K562 (cell line): ENCODE measurements around the gene INSYN2B. TPM values are rescaled to one million over a fixed set of nuclear protein-coding genes. Genes with fewer than 3 reads are reported as not detected.

Experiments used
- ATAC-seq: fragments of 200-7000 bp; cut with Tn5 transposase; 3 replicates; pipeline ENCODE4 v1.9.1; 2020; ENCODE audit warnings: moderate library complexity
- BruUV-seq: library from RNA; stranded (reverse); fragments of 400-500 nt; replicated peaks from 2 replicates; lab custom pipeline; 2021; lab: Mats Ljungman, UMichigan
- CTCF ChIA-PET: fragments of 300-600 bp; formaldehyde crosslinking; extraction: SDS; loops from one replicate; lab custom pipeline; 2021; ENCODE audit warnings: low intra/inter-chr PET ratio; lab: Yijun Ruan, JAX
- POLR2A ChIA-PET: fragments of 300-600, 350-650 bp; sonication (Branson Sonifier 250); formaldehyde crosslinking; extraction: SDS; loops from one replicate; lab custom pipeline; 2021; ENCODE audit warnings: antibody characterized with exemption, inconsistent platforms; lab: Yijun Ruan, JAX
- DNase-seq, 4 experiments: peaks; one replicate each; pipeline versions ENCODE4 v3.0.0 to v3.0.0-alpha.2; 2011 to 2018; ENCODE audit warnings: low spot score in 3 of 4, mixed read lengths in 3 of 4; ENCODE audit errors: extremely low read depth in 1 of 4
- FAIRE-seq: peaks from 2 replicates; lab custom pipeline; 2011; peaks lifted over from hg19 to GRCh38; lab: Jason Lieb, UNC
- H2AFZ ChIP-seq: 2 replicates; pipeline ENCODE4 v1.6.0; 2011; ENCODE audit warnings: low read depth, low read length, control low read depth, inconsistent platforms
- H3K27ac ChIP-seq: fragments of 200-600 bp; 3 replicates; pipeline ENCODE4 v1.8.0; 2011; ENCODE audit warnings: low read depth, mild to moderate bottlenecking, control low read depth, inconsistent platforms, low read length, moderate library complexity, mixed read lengths; ENCODE audit errors: extremely low read depth
- H3K27me3 ChIP-seq, 2 experiments: fragments of 300-600 bp in 1 of 2; 2 replicates in 1 of 2; 3 replicates in 1 of 2; pipeline versions ENCODE4 v1.6.0 to v1.8.0; 2011; ENCODE audit warnings: inconsistent platforms in 2 of 2, low read length in 2 of 2, mild to moderate bottlenecking in 1 of 2, mixed read lengths in 1 of 2, moderate library complexity in 1 of 2; ENCODE audit not compliant: control insufficient read depth in 2 of 2, insufficient read depth in 2 of 2
- H3K36me3 ChIP-seq: fragments of 300-600 bp; 3 replicates; pipeline ENCODE4 v1.8.0; 2011; ENCODE audit warnings: mild to moderate bottlenecking, low read length, inconsistent platforms; ENCODE audit not compliant: control insufficient read depth, insufficient read depth
- H3K4me1 ChIP-seq, 2 experiments: fragments of 200-600 bp in 1 of 2; replicated peaks in 1 of 2; 2 replicates in 1 of 2; 3 replicates in 1 of 2; pipeline versions ENCODE4 v1.5.1 to v1.8.0; 2011; ENCODE audit warnings: inconsistent platforms in 2 of 2, low read length in 2 of 2, mild to moderate bottlenecking in 1 of 2, mixed read lengths in 1 of 2, moderate library complexity in 1 of 2; ENCODE audit not compliant: control insufficient read depth in 2 of 2, insufficient read depth in 2 of 2
- H3K4me2 ChIP-seq: 2 replicates; pipeline ENCODE4 v1.6.1; 2011; ENCODE audit warnings: low read length, control low read depth, inconsistent platforms, mixed read lengths; ENCODE audit not compliant: insufficient read depth
- H3K4me3 ChIP-seq: fragments of 200-600 bp; sonication (generic), shearing (Covaris generic); 2 replicates; pipeline ENCODE4 v1.5.1; 2016; ENCODE audit warnings: control low read depth, inconsistent platforms
- H3K79me2 ChIP-seq: fragments of 200-600 bp; 3 replicates; pipeline ENCODE4 v1.8.0; 2011; ENCODE audit warnings: low read length, inconsistent platforms; ENCODE audit not compliant: control insufficient read depth, insufficient read depth
- H3K9ac ChIP-seq, 2 experiments: 2 replicates each; pipeline versions ENCODE4 v1.6.0 to v1.6.1; 2011; ENCODE audit warnings: low read depth in 2 of 2, low read length in 2 of 2, control low read depth in 1 of 2, inconsistent platforms in 1 of 2, mild to moderate bottlenecking in 1 of 2, mixed read lengths in 1 of 2; ENCODE audit not compliant: insufficient read depth in 1 of 2
- H3K9me1 ChIP-seq: one replicate; pipeline ENCODE4 v1.6.0; 2011; ENCODE audit warnings: inconsistent platforms, mild to moderate bottlenecking, low read length, moderate library complexity; ENCODE audit not compliant: control insufficient read depth, insufficient read depth
- H3K9me3 ChIP-seq: replicated peaks from 2 replicates; pipeline ENCODE4 v1.5.1; 2011; ENCODE audit warnings: low read depth, low read length, inconsistent platforms; ENCODE audit not compliant: control insufficient read depth, insufficient read depth
- H4K20me1 ChIP-seq: replicated peaks from 2 replicates; pipeline ENCODE4 v1.6.1; 2011; ENCODE audit warnings: low read length, inconsistent platforms, mixed read lengths; ENCODE audit not compliant: control insufficient read depth, insufficient read depth
- BRCA1 ChIP-seq, 2 experiments: fragments of 450-650 bp in 1 of 2; sonication (generic) in 1 of 2; formaldehyde crosslinking in 1 of 2; IDR thresholded peaks; 2 replicates each; pipeline versions ENCODE4 v1.5.0 to v1.6.1; 2017 to 2020; ENCODE audit warnings: mild to moderate bottlenecking in 1 of 2, missing genetic modification reagents in 1 of 2
- ETS2 ChIP-seq: IDR thresholded peaks from 2 replicates; pipeline ENCODE4 v1.6.1; 2016; ENCODE audit warnings: borderline replicate concordance, missing genetic modification characterization, mild to moderate bottlenecking, moderate library complexity, missing compliant biosample characterization; ENCODE audit not compliant: poor library complexity, severe bottlenecking
- ILF3 ChIP-seq: fragments of 450-650 bp; IDR thresholded peaks from 2 replicates; pipeline ENCODE4 v1.6.1; 2018; ENCODE audit warnings: antibody characterized with exemption, mild to moderate bottlenecking, moderate library complexity, borderline replicate concordance
- MCM3 ChIP-seq: fragments of 450-650 bp; IDR thresholded peaks from 2 replicates; pipeline ENCODE4 v1.6.1; 2016
- MYBL2 ChIP-seq, 2 experiments: fragments of 450-650 bp in 1 of 2; sonication (generic) in 1 of 2; formaldehyde crosslinking in 1 of 2; IDR thresholded peaks; 2 replicates each; pipeline versions ENCODE4 v1.6.1 to v1.8.1; 2017 to 2022; ENCODE audit warnings: borderline replicate concordance in 1 of 2, inconsistent platforms in 1 of 2, low read depth in 1 of 2, mild to moderate bottlenecking in 1 of 2, missing genetic modification reagents in 1 of 2, moderate library complexity in 1 of 2
- NCOR1 ChIP-seq: fragments of 450-650 bp; IDR thresholded peaks from 2 replicates; pipeline ENCODE4 v1.6.1; 2016; ENCODE audit warnings: mild to moderate bottlenecking, moderate library complexity
- NFRKB ChIP-seq: fragments of 450-650 bp; IDR thresholded peaks from 2 replicates; pipeline ENCODE4 v1.6.1; 2016; ENCODE audit warnings: low read depth
- NFXL1 ChIP-seq: fragments of 450-650 bp; formaldehyde crosslinking; IDR thresholded peaks from 2 replicates; pipeline ENCODE4 v1.4.0; 2021; ENCODE audit warnings: mild to moderate bottlenecking
- NR1H2 ChIP-seq: sonication (generic); formaldehyde crosslinking; IDR thresholded peaks from 2 replicates; pipeline ENCODE4 v1.4.0; 2020; ENCODE audit warnings: mild to moderate bottlenecking, missing genetic modification reagents
- RBBP5 ChIP-seq: fragments of 200-600 bp; sonication (generic); IDR thresholded peaks from 2 replicates; pipeline ENCODE4 v1.6.1; 2012; ENCODE audit warnings: borderline replicate concordance, mild to moderate bottlenecking, low read length, control low read depth, inconsistent platforms; ENCODE audit not compliant: insufficient read depth, poor library complexity, severe bottlenecking
- RBM15 ChIP-seq: fragments of 200-400 bp; formaldehyde crosslinking; IDR thresholded peaks from 2 replicates; pipeline ENCODE4 v1.6.1; 2018; ENCODE audit warnings: mild to moderate bottlenecking, low read length, moderate library complexity; ENCODE audit not compliant: insufficient read depth
- YY1 ChIP-seq, 3 experiments: IDR thresholded peaks; 2 replicates each; pipeline ENCODE4 v1.6.1; 2011; ENCODE audit warnings: low read length in 2 of 3, mild to moderate bottlenecking in 2 of 3, moderate library complexity in 2 of 3, borderline replicate concordance in 1 of 3, control low read depth in 1 of 3, low read depth in 1 of 3; ENCODE audit not compliant: insufficient read depth in 3 of 3, insufficient replicate concordance in 2 of 3, control insufficient read depth in 1 of 3, insufficient read length in 1 of 3; ENCODE audit errors: extremely low read depth in 1 of 3
- ZNF324 ChIP-seq: fragments of 250-450 bp; sonication (Bioruptor Pico); IDR thresholded peaks from 2 replicates; pipeline ENCODE4 v1.4.0; 2020; ENCODE audit warnings: mild to moderate bottlenecking
- ZNF717 ChIP-seq: fragments of 250-450 bp; sonication (Bioruptor Pico); IDR thresholded peaks from 2 replicates; pipeline ENCODE4 v1.5.0; 2021
- ZNF740 ChIP-seq, 3 experiments: fragments of 200-800 bp in 1 of 3; sonication (Bioruptor generic) in 1 of 3; sonication (generic) in 1 of 3; formaldehyde crosslinking in 1 of 3; IDR thresholded peaks; 2 replicates each; pipeline versions ENCODE4 v1.6.1 to v1.8.0; 2016 to 2022; ENCODE audit warnings: mild to moderate bottlenecking in 2 of 3, missing compliant biosample characterization in 2 of 3, missing genetic modification characterization in 2 of 3, missing genetic modification reagents in 1 of 3
- ZNF76 ChIP-seq: fragments of 250-450 bp; sonication (Bioruptor Pico); IDR thresholded peaks from 2 replicates; pipeline ENCODE4 v1.4.0; 2020; ENCODE audit warnings: mild to moderate bottlenecking, moderate library complexity, borderline replicate concordance
- WGBS: fragments of 100-300 bp; shearing (Covaris generic); methylation state at CpG from one replicate; pipeline ENCODE4 v1.1.6; 2016; ENCODE audit warnings: low coverage, mixed read lengths; ENCODE audit not compliant: insufficient coverage; ENCODE audit errors: missing lambda C conversion rate; 5-methylcytosine and 5-hydroxymethylcytosine counted together
- in situ Hi-C: fragments of 300-500 bp; cut with MboI; formaldehyde crosslinking; loops from 4 replicates; pipeline ENCODE4 v1.15.0; 2018; ENCODE audit warnings: inconsistent platforms, mixed read lengths
- intact Hi-C: fragments of 100-400 bp; cut with micrococcal nuclease; formaldehyde crosslinking; loops from 2 replicates; pipeline ENCODE4 v1.14.2; 2022
- polyA plus RNA-seq, 8 experiments: library from polyadenylated mRNA; depleted of rRNA in 4 of 8; stranded (reverse) in 5 of 8; unstranded in 3 of 8; fragments of >200 nt; fragmentation: Nextera tagmentation in 2 of 8; fragmentation: Illumina TruSeq in 1 of 8; extraction: Ambion mirVana in 2 of 8; extraction: Trizol in 1 of 8; gene quantifications; 2 replicates each; pipeline versions ENCODE4 v1.2.1 to v1.2.3, GENCODE V29; 2011 to 2014; ENCODE audit warnings: inconsistent platforms in 1 of 8, missing spikeins in 1 of 8
- total RNA-seq, 7 experiments: library from RNA; depleted of rRNA in 6 of 7; stranded (reverse); fragments of >200 nt in 6 of 7; fragmentation: Illumina TruSeq in 2 of 7; extraction: Trizol in 2 of 7; gene quantifications; 2 replicates each; pipeline versions ENCODE4 v1.2.1 to v1.2.3, GENCODE V29; 2011 to 2021; ENCODE audit warnings: low replicate concordance in 1 of 7

The INSYN2B gene
- total and polyA plus RNA-seq, 9 of the 15 experiments (the other 6 are each of a cell fraction or from before 2014, with no cell fraction given): not detected

- TF ChIP-seq RBBP5 (no peak), ILF3 (no peak), NFRKB (no peak), YY1 (IDR thresholded peaks at IDR 0.05; ENCODE audit: borderline replicate concordance in 1 of 3, control insufficient read depth in 1 of 3, extremely low read depth in 1 of 3, insufficient read depth in 3 of 3, insufficient read length in 1 of 3, insufficient replicate concordance in 2 of 3, low read depth in 1 of 3, low read length in 2 of 3) (no peak), ZNF740 (CRISPR knock-in tag; IDR thresholded peaks at IDR 0.05) (no peak), ZNF740 (tag; IDR thresholded peaks at IDR 0.05) (no peak), ZNF717 (CRISPR knock-in tag) (no peak), MCM3 (no peak), NR1H2 (CRISPR knock-in tag) (no peak), ETS2 (tag) (no peak), NCOR1 (no peak)
Measured at GRCh38 chr5:169921949-169922348, 58.3 kb downstream of the INSYN2B start (continued).

GRCh38 chr5:169921384-169921783 lies 58.9 kb downstream of the INSYN2B start:
- no peaks in the 10 kb centered on the region for H3K9me3 ChIP-seq
- H3K9me1 ChIP-seq: no peaks in the 10 kb centered on the region
- no peak for TF ChIP-seq ZNF76
- TF ChIP-seq NFXL1: no peak
- no peak for TF ChIP-seq BRCA1 (IDR thresholded peaks at IDR 0.05)
- TF ChIP-seq BRCA1 (CRISPR knock-in tag; IDR thresholded peaks at IDR 0.05): no peak
- TF ChIP-seq RBM15: no peak
- no peak for TF ChIP-seq MYBL2 (IDR thresholded peaks at IDR 0.05; ENCODE audit: low read depth)
- TF ChIP-seq MYBL2 (CRISPR knock-in tag; IDR thresholded peaks at IDR 0.05; ENCODE audit: borderline replicate concordance): no peak
- no peak for TF ChIP-seq ZNF324 (CRISPR knock-in tag)
- no peak for TF ChIP-seq YY1 (IDR thresholded peaks at IDR 0.05; ENCODE audit: borderline replicate concordance in 1 of 3, control insufficient read depth in 1 of 3, extremely low read depth in 1 of 3, insufficient read depth in 3 of 3, insufficient read length in 1 of 3, insufficient replicate concordance in 2 of 3, low read depth in 1 of 3, low read length in 2 of 3)
- H3K4me2 ChIP-seq: no peak overlapping the region
- H3K9ac ChIP-seq: no peak overlapping the region
- 2% methylated on average over 3 of the region's 3 CpGs for WGBS
- ChIA-PET CTCF (no interaction called here), POLR2A (interaction anchor here (0.6 to 1.0 kb wide), 3 partner anchors 9 to 1471 kb away, joined by 3 to 5 read pairs (median 4); no protein-coding TSS in a partner anchor)
- ATAC-seq (no peak), DNase-seq (no peak), FAIRE-seq (no peak)
- H2AFZ ChIP-seq: no peak overlapping the region
- in situ Hi-C loops: no loop called here
- intact Hi-C loops: no loop called here
- H3K27ac ChIP-seq: no peak overlapping the region
- H3K4me1 ChIP-seq: no peaks in the 10 kb centered on the region
- H3K27me3 ChIP-seq: no peaks in the 10 kb centered on the region
- no peaks in the 10 kb centered on the region for H3K36me3 ChIP-seq
- no peak overlapping the region for H3K4me3 ChIP-seq
- H3K79me2 ChIP-seq: no peaks in the 10 kb centered on the region
- H4K20me1 ChIP-seq: no peaks in the 10 kb centered on the region
- no TSS peak for BruUV-seq
